HEK293 (cell line): ENCODE data around the gene POC1B.

Source experiments
- FEZF1 ChIP-seq: fragments of 450-650 bp; formaldehyde crosslinking; IDR thresholded peaks from 2 replicates; pipeline ENCODE4 v1.5.1; 2016; ENCODE audit warnings: missing biosample characterization, missing genetic modification characterization
- GLIS2 ChIP-seq: fragments of 450-650 bp; formaldehyde crosslinking; IDR thresholded peaks from 2 replicates; pipeline ENCODE4 v1.5.1; 2016; ENCODE audit warnings: missing biosample characterization, missing genetic modification characterization
- SP2 ChIP-seq: fragments of 450-650 bp; formaldehyde crosslinking; IDR thresholded peaks from 2 replicates; pipeline ENCODE4 v1.5.1; 2016; ENCODE audit warnings: missing biosample characterization, missing genetic modification characterization
- ZNF521 ChIP-seq: fragments of 450-650 bp; formaldehyde crosslinking; IDR thresholded peaks from 2 replicates; pipeline ENCODE4 v1.5.1; 2017; ENCODE audit warnings: missing biosample characterization, mild to moderate bottlenecking, missing genetic modification characterization
- TF ChIP-seq, protein P1 (sequence below): fragments of 450-650 bp; formaldehyde crosslinking; IDR thresholded peaks from 2 replicates; pipeline ENCODE4 v1.5.1; 2016; ENCODE audit warnings: missing biosample characterization, missing genetic modification characterization
- TF ChIP-seq, protein P2 (sequence below): fragments of 450-650 bp; formaldehyde crosslinking; IDR thresholded peaks from 2 replicates; pipeline ENCODE4 v1.5.1; 2017; ENCODE audit warnings: missing biosample characterization, missing genetic modification characterization
- TF ChIP-seq, protein P3 (sequence below): fragments of 450-650 bp; formaldehyde crosslinking; optimal IDR thresholded peaks from 2 replicates; pipeline ENCODE3; 2016; ENCODE audit warnings: missing biosample characterization, mild to moderate bottlenecking, missing genetic modification characterization

DNA sequence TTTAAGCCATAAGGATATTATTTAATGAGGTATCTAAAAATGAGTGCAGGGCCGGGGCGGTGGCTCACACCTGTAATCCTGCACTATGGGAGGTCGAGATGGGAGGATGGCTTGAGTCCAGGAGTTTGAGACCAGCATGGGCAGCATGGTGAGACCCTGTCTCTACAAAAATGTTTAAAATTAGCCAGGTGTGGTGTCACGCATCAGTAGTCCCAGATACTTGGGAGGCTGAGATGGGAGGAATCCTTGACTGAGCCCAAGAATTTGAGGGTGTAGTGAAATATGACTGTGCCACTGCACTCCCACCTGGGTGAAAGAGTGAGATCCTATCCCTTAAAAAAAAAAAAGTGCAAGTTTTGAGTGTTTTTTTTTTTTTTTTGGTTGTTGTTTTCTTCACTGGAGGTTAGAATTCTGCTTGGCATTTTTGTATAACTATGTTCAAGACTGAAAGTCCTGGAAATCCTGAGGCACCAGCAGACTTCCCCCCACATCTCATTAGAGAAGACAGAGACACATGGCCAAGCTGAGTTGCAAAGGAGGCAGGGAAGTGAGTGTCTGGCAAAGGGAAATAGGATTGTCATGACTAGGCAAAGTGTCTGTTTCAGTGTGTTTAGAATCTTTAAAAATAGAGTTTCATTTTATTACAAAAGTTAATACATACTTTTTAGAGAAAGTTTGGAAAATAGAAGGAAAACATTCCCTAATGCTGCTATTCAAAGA is 120.1 kb downstream of the POC1B start:
- TF ChIP-seq, protein P1, sequence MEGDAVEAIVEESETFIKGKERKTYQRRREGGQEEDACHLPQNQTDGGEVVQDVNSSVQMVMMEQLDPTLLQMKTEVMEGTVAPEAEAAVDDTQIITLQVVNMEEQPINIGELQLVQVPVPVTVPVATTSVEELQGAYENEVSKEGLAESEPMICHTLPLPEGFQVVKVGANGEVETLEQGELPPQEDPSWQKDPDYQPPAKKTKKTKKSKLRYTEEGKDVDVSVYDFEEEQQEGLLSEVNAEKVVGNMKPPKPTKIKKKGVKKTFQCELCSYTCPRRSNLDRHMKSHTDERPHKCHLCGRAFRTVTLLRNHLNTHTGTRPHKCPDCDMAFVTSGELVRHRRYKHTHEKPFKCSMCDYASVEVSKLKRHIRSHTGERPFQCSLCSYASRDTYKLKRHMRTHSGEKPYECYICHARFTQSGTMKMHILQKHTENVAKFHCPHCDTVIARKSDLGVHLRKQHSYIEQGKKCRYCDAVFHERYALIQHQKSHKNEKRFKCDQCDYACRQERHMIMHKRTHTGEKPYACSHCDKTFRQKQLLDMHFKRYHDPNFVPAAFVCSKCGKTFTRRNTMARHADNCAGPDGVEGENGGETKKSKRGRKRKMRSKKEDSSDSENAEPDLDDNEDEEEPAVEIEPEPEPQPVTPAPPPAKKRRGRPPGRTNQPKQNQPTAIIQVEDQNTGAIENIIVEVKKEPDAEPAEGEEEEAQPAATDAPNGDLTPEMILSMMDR (tag by site-specific recombination): no peak
- TF ChIP-seq SP2 (tag by site-specific recombination) (no peak), GLIS2 (tag by site-specific recombination) (no peak), ZNF521 (tag by site-specific recombination) (no peak), FEZF1 (tag by site-specific recombination) (no peak)
- TF ChIP-seq, protein P2, sequence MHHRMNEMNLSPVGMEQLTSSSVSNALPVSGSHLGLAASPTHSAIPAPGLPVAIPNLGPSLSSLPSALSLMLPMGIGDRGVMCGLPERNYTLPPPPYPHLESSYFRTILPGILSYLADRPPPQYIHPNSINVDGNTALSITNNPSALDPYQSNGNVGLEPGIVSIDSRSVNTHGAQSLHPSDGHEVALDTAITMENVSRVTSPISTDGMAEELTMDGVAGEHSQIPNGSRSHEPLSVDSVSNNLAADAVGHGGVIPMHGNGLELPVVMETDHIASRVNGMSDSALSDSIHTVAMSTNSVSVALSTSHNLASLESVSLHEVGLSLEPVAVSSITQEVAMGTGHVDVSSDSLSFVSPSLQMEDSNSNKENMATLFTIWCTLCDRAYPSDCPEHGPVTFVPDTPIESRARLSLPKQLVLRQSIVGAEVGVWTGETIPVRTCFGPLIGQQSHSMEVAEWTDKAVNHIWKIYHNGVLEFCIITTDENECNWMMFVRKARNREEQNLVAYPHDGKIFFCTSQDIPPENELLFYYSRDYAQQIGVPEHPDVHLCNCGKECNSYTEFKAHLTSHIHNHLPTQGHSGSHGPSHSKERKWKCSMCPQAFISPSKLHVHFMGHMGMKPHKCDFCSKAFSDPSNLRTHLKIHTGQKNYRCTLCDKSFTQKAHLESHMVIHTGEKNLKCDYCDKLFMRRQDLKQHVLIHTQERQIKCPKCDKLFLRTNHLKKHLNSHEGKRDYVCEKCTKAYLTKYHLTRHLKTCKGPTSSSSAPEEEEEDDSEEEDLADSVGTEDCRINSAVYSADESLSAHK (tag by site-specific recombination): no peak
- TF ChIP-seq, protein P3, sequence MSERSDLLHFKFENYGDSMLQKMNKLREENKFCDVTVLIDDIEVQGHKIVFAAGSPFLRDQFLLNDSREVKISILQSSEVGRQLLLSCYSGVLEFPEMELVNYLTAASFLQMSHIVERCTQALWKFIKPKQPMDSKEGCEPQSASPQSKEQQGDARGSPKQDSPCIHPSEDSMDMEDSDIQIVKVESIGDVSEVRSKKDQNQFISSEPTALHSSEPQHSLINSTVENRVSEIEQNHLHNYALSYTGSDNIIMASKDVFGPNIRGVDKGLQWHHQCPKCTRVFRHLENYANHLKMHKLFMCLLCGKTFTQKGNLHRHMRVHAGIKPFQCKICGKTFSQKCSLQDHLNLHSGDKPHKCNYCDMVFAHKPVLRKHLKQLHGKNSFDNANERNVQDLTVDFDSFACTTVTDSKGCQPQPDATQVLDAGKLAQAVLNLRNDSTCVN (tag by site-specific recombination): no peak
